Vagina (tissue), 2 donors: ENCODE data around the gene ABT1. TPM values are rescaled to one million over a fixed set of nuclear protein-coding genes. Genes with fewer than 3 reads are reported as not detected.

Source experiments
- DNase-seq, 2 donors: peaks; one replicate each; pipeline ENCODE4 v3.0.0-alpha.2; 2017; ENCODE audit errors: extremely low spot score in 2 of 2
- H3K27ac ChIP-seq: fragments of 200-600 bp; sonication (generic); one replicate; pipeline ENCODE4 v1.5.1; 2019
- H3K27me3 ChIP-seq: fragments of 200-600 bp; sonication (generic); one replicate; pipeline ENCODE4 v1.5.1; 2019
- H3K36me3 ChIP-seq, 2 donors: fragments of 200-600 bp; sonication (generic); one replicate each; pipeline ENCODE4 v1.5.1; 2017 to 2019
- H3K4me1 ChIP-seq: fragments of 200-600 bp; sonication (generic); one replicate; pipeline ENCODE4 v1.5.1; 2019
- H3K4me3 ChIP-seq, 2 donors: fragments of 200-600 bp; sonication (generic); 1 replicate in 1 of 2; 2 replicates in 1 of 2; pipeline ENCODE4 v1.5.1; 2016 to 2019
- H3K9me3 ChIP-seq: fragments of 200-600 bp; sonication (generic); one replicate; pipeline ENCODE4 v1.5.1; 2019
- CTCF ChIP-seq, 3 experiments: fragments of 450-650 bp in 2 of 3; fragments of 200-600 bp in 1 of 3; sonication (generic) in 1 of 3; IDR thresholded peaks; one replicate each; pipeline ENCODE4 v1.5.1; 2017 to 2019; ENCODE audit warnings: antibody characterized with exemption in 3 of 3, mild to moderate bottlenecking in 2 of 3, moderate library complexity in 2 of 3
- POLR2A ChIP-seq, 2 donors: fragments of 450-650 bp; IDR thresholded peaks; one replicate each; pipeline ENCODE4 v1.6.1; 2017; ENCODE audit warnings: antibody characterized with exemption in 2 of 2, mild to moderate bottlenecking in 2 of 2, moderate library complexity in 2 of 2
- POLR2AphosphoS5 ChIP-seq, 2 donors: sonication (generic); formaldehyde crosslinking; IDR thresholded peaks; one replicate each; pipeline ENCODE4 v1.9.0; 2017; ENCODE audit warnings: antibody characterized with exemption in 2 of 2, mild to moderate bottlenecking in 2 of 2, low read depth in 1 of 2; ENCODE audit not compliant: insufficient read depth in 1 of 2
- intact Hi-C: fragments of 100-400 bp; cut with DNase I; formaldehyde crosslinking; loops from one replicate; pipeline ENCODE4 v1.15.1; 2023
- total RNA-seq: library from RNA; depleted of rRNA; stranded (reverse); fragments of >200 nt; gene quantifications from one replicate; pipeline ENCODE4 v1.2.3, GENCODE V29; 2016

The ABT1 gene
- total RNA-seq, 1 donor from 2014 or later: 24.8 TPM

GRCh38 chr6:26640806-26641205 is 44.1 kb downstream of the ABT1 start:
- no peaks in the 10 kb centered on the region for H3K27me3 ChIP-seq
- H3K27ac ChIP-seq: no peak overlapping the region
- intact Hi-C loops: no loop called here
- H3K36me3 ChIP-seq: peaks cover 0 to 52% of the 10 kb centered on the region in 2 donors
- no peaks in the 10 kb centered on the region for H3K4me1 ChIP-seq
- DNase-seq: no peak
- H3K9me3 ChIP-seq: no peaks in the 10 kb centered on the region
- no peak for TF ChIP-seq POLR2AphosphoS5 (IDR thresholded peaks at IDR 0.05; ENCODE audit: insufficient read depth in 1 of 2, low read depth in 1 of 2)
- no peak for TF ChIP-seq POLR2A (IDR thresholded peaks at IDR 0.05)
- TF ChIP-seq CTCF (IDR thresholded peaks at IDR 0.05): no peak
- H3K4me3 ChIP-seq: no peak overlapping the region

- Histone ChIP-seq H3K27ac (no peak overlapping the region), H3K4me1 (no peaks in the 10 kb centered on the region), H3K27me3 (no peaks in the 10 kb centered on the region), H3K9me3 (no peaks in the 10 kb centered on the region), H3K4me3 (no peak overlapping the region), H3K36me3 (peaks cover 0 to 27% of the 10 kb centered on the region in 2 donors)
- intact Hi-C loops: no loop called here
- no peak for TF ChIP-seq POLR2A (IDR thresholded peaks at IDR 0.05)
- TF ChIP-seq CTCF (IDR thresholded peaks at IDR 0.05): no peak
- TF ChIP-seq POLR2AphosphoS5 (IDR thresholded peaks at IDR 0.05; ENCODE audit: insufficient read depth in 1 of 2, low read depth in 1 of 2): no peak
- DNase-seq: no peak
Measured at GRCh38 chr6:26646074-26646473, 49.3 kb downstream of the ABT1 start.

Other genes starting within 250 kb of the ABT1 start
- gene BTN3A2, start 231.8 kb upstream of the ABT1 start, total RNA-seq: 18.2 TPM
- 6.1 TPM for gene BTN2A2, start 213.8 kb upstream of the ABT1 start, total RNA-seq
- 16.7 TPM for gene BTN3A1, start 194.7 kb upstream of the ABT1 start, total RNA-seq
- 13.0 TPM for gene BTN3A3, start 156.4 kb upstream of the ABT1 start, total RNA-seq
- 18.4 TPM for gene BTN2A1, start 139.0 kb upstream of the ABT1 start, total RNA-seq
- not detected for gene BTN1A1, start 96.7 kb upstream of the ABT1 start, total RNA-seq
- gene HMGN4, start 58.6 kb upstream of the ABT1 start, total RNA-seq: 58.4 TPM
- 11.5 TPM for gene ZNF322, start 62.8 kb downstream of the ABT1 start, total RNA-seq